ENCODE measurements around the gene ALG2.
"Not testable (repeated sequence)": the region's sequence is repeated elsewhere in the genome, so short reads cannot be mapped to it uniquely, and the experiment has no call there.

The ALG2 gene

GRCh38 chr9:99197124-99197630 is 24.6 kb downstream of the ALG2 start:
- H3K36me3 ChIP-seq (ENCODE audit: control insufficient read depth in 2 of 2, insufficient read depth in 2 of 2, low read length in 2 of 2), result no peaks in the 10 kb centered on the region
- no peak overlapping the region for H3K4me3 ChIP-seq (ENCODE audit: low read length in 2 of 2)
- H3K9me3 ChIP-seq (ENCODE audit: control insufficient read depth in 2 of 2, low read length in 2 of 2), result no peaks in the 10 kb centered on the region
- H3K9ac ChIP-seq (ENCODE audit: low read depth in 1 of 2, low read length in 2 of 2), result no peak overlapping the region
- no peak overlapping the region for H3K27ac ChIP-seq (ENCODE audit: low read depth in 2 of 2, low read length in 2 of 2)
- H3K27me3 ChIP-seq (ENCODE audit: control insufficient read depth in 2 of 2, insufficient read depth in 2 of 2, low read length in 2 of 2), result no peaks in the 10 kb centered on the region
- no peaks in the 10 kb centered on the region for H3K4me1 ChIP-seq (ENCODE audit: control insufficient read depth in 2 of 2, insufficient read depth in 2 of 2, low read length in 2 of 2)

GRCh38 chr9:99196484-99196883 is 25.3 kb downstream of the ALG2 start:
- H3K27ac ChIP-seq (ENCODE audit: low read depth in 2 of 2, low read length in 2 of 2); H3K4me1 ChIP-seq (ENCODE audit: control insufficient read depth in 2 of 2, insufficient read depth in 2 of 2, low read length in 2 of 2); H3K9me3 ChIP-seq (ENCODE audit: control insufficient read depth in 2 of 2, low read length in 2 of 2): not testable (repeated sequence)

DNA sequence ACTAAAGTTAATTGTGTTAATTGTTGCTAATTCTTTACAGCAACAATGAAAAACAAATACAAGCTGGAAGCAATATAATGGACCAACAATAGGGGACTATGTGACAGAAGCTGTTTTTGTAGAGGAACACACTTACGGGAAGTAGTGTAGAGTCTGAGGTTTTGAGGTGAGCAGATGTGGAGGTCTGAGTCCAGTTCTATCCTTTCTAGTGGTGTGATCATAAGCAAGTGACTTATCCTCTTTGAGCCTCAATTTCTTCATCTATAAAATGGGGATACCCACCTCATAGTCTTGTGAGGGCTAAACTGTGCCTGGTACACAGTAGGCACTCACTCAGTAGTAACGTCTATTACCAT is 28.3 kb downstream of the ALG2 start:
- Histone ChIP-seq H3K27me3 (ENCODE audit: control insufficient read depth in 2 of 2, insufficient read depth in 2 of 2, low read length in 2 of 2) (no peaks in the 10 kb centered on the region), H3K27ac (ENCODE audit: low read depth in 2 of 2, low read length in 2 of 2) (no peak overlapping the region), H3K4me3 (ENCODE audit: low read length in 2 of 2) (no peak overlapping the region), H3K9ac (ENCODE audit: low read depth in 1 of 2, low read length in 2 of 2) (no peak overlapping the region), H3K36me3 (ENCODE audit: control insufficient read depth in 2 of 2, insufficient read depth in 2 of 2, low read length in 2 of 2) (no peaks in the 10 kb centered on the region), H3K4me1 (ENCODE audit: control insufficient read depth in 2 of 2, insufficient read depth in 2 of 2, low read length in 2 of 2) (no peaks in the 10 kb centered on the region), H3K9me3 (ENCODE audit: control insufficient read depth in 2 of 2, low read length in 2 of 2) (no peaks in the 10 kb centered on the region)

More at GRCh38 chr9:99196484-99196883, 25.3 kb downstream of the ALG2 start:
- not testable (repeated sequence) for H3K27me3 ChIP-seq (ENCODE audit: control insufficient read depth in 2 of 2, insufficient read depth in 2 of 2, low read length in 2 of 2); H3K36me3 ChIP-seq (ENCODE audit: control insufficient read depth in 2 of 2, insufficient read depth in 2 of 2, low read length in 2 of 2); H3K4me3 ChIP-seq (ENCODE audit: low read length in 2 of 2); H3K9ac ChIP-seq (ENCODE audit: low read depth in 1 of 2, low read length in 2 of 2)

GRCh38 chr9:99192786-99193465 is 28.8 kb downstream of the ALG2 start:
- no peak overlapping the region for H3K27ac ChIP-seq (ENCODE audit: low read depth in 2 of 2, low read length in 2 of 2)
- no peaks in the 10 kb centered on the region for H3K9me3 ChIP-seq (ENCODE audit: control insufficient read depth in 2 of 2, low read length in 2 of 2)
- no peak overlapping the region for H3K4me3 ChIP-seq (ENCODE audit: low read length in 2 of 2)
- H3K4me1 ChIP-seq (ENCODE audit: control insufficient read depth in 2 of 2, insufficient read depth in 2 of 2, low read length in 2 of 2), result no peaks in the 10 kb centered on the region
- H3K36me3 ChIP-seq (ENCODE audit: control insufficient read depth in 2 of 2, insufficient read depth in 2 of 2, low read length in 2 of 2), result no peaks in the 10 kb centered on the region
- H3K9ac ChIP-seq (ENCODE audit: low read depth in 1 of 2, low read length in 2 of 2), result no peak overlapping the region
- H3K27me3 ChIP-seq (ENCODE audit: control insufficient read depth in 2 of 2, insufficient read depth in 2 of 2, low read length in 2 of 2), result no peaks in the 10 kb centered on the region

DNA sequence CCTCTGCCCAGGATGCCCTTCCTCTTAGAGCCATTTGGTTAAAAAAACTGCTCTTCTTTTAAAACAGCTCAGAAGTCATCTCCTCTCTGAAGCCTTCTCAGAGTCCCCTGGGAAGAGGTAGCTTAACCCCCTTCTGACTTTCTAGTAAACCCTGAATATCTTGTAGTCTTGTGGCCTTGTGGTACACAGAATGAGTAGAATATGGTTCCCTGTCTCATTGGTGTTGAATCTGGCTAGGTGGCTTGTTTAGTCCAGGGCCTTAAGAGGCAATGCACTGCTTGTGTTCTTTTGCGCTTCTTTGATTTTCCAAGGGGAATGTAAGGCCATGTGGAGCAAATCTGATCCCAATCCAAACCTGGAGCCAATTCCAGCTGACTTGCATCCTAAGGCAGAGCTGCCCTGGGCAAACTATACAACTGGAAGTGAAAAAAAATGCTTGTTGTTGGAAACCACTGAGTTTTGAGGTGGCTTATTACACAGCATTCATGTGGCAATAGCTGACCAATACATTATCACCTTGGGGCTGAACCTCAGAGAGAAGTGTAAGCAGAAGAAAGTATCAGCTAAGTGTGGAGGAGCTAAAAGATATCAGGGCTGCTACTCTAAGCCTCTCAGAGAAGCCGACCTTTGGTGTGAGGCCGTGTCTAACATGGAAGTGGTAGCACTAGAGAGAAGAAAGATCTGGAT is 31.0 kb downstream of the ALG2 start:
- H3K9me3 ChIP-seq (ENCODE audit: control insufficient read depth in 2 of 2, low read length in 2 of 2), result no peaks in the 10 kb centered on the region
- H3K9ac ChIP-seq (ENCODE audit: low read depth in 1 of 2, low read length in 2 of 2), result no peak overlapping the region
- no peaks in the 10 kb centered on the region for H3K4me1 ChIP-seq (ENCODE audit: control insufficient read depth in 2 of 2, insufficient read depth in 2 of 2, low read length in 2 of 2)
- H3K4me3 ChIP-seq (ENCODE audit: low read length in 2 of 2), result no peak overlapping the region
- no peak overlapping the region for H3K27ac ChIP-seq (ENCODE audit: low read depth in 2 of 2, low read length in 2 of 2)
- no peaks in the 10 kb centered on the region for H3K27me3 ChIP-seq (ENCODE audit: control insufficient read depth in 2 of 2, insufficient read depth in 2 of 2, low read length in 2 of 2)
- H3K36me3 ChIP-seq (ENCODE audit: control insufficient read depth in 2 of 2, insufficient read depth in 2 of 2, low read length in 2 of 2), result no peaks in the 10 kb centered on the region

GRCh38 chr9:99189887-99190596 is 31.7 kb downstream of the ALG2 start:
- no peaks in the 10 kb centered on the region for H3K36me3 ChIP-seq (ENCODE audit: control insufficient read depth in 2 of 2, insufficient read depth in 2 of 2, low read length in 2 of 2)
- H3K27ac ChIP-seq (ENCODE audit: low read depth in 2 of 2, low read length in 2 of 2), result no peak overlapping the region

DNA sequence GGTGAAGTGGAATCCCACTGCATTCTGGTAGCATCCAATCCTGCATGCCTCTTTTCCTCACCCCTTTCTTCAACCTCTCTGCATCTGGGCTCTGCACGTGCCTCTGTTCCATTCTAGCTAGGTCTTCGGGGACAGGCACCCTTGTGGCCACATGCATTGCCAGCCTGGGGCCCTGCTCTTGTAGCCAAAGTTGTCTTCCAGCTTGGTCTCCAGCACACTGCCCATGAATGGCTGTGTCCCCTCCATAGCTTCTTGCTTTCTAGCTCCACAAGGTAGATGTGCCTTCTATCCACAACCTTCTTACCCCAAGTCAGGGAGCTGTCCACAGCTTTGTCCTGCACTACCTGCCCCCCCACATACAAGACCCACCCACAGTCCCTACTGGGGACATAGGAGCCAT is 32.6 kb downstream of the ALG2 start:
- no peaks in the 10 kb centered on the region for H3K36me3 ChIP-seq (ENCODE audit: control insufficient read depth in 2 of 2, insufficient read depth in 2 of 2, low read length in 2 of 2)
- no peaks in the 10 kb centered on the region for H3K27me3 ChIP-seq (ENCODE audit: control insufficient read depth in 2 of 2, insufficient read depth in 2 of 2, low read length in 2 of 2)
- H3K9me3 ChIP-seq (ENCODE audit: control insufficient read depth in 2 of 2, low read length in 2 of 2), result no peaks in the 10 kb centered on the region
- no peak overlapping the region for H3K4me3 ChIP-seq (ENCODE audit: low read length in 2 of 2)
- H3K27ac ChIP-seq (ENCODE audit: low read depth in 2 of 2, low read length in 2 of 2), result no peak overlapping the region
- H3K9ac ChIP-seq (ENCODE audit: low read depth in 1 of 2, low read length in 2 of 2), result no peak overlapping the region
- H3K4me1 ChIP-seq (ENCODE audit: control insufficient read depth in 2 of 2, insufficient read depth in 2 of 2, low read length in 2 of 2), result peaks cover 0 to 5% of the 10 kb centered on the region in 2 donors

More at GRCh38 chr9:99189887-99190596, 31.7 kb downstream of the ALG2 start:
- peaks cover 0 to under 1% of the 10 kb centered on the region in 2 donors for H3K4me1 ChIP-seq (ENCODE audit: control insufficient read depth in 2 of 2, insufficient read depth in 2 of 2, low read length in 2 of 2)
- H3K27me3 ChIP-seq (ENCODE audit: control insufficient read depth in 2 of 2, insufficient read depth in 2 of 2, low read length in 2 of 2), result no peaks in the 10 kb centered on the region
- H3K9ac ChIP-seq (ENCODE audit: low read depth in 1 of 2, low read length in 2 of 2), result no peak overlapping the region
- H3K4me3 ChIP-seq (ENCODE audit: low read length in 2 of 2), result no peak overlapping the region
- no peaks in the 10 kb centered on the region for H3K9me3 ChIP-seq (ENCODE audit: control insufficient read depth in 2 of 2, low read length in 2 of 2)

DNA sequence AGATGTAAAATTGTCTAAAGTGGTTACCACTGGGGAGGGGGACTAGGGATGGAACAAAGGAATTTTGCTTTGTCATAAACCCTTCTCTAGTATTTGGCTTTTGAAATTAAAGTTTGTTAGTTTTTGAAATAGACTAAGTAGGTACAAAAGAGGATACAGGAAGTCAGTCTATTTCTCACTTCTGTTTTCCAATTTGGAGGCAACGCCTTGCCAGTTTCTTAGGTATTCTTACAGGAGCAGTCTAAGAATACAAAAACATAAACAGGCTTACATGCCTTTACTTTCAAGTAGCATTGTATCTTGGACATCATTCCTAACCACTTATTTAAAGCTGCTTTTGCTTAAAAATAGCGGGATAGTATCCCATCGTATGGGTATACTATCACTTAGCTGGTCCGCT is 34.4 kb downstream of the ALG2 start:
- Histone ChIP-seq H3K4me3 (ENCODE audit: low read length in 2 of 2) (no peak overlapping the region), H3K9ac (ENCODE audit: low read depth in 1 of 2, low read length in 2 of 2) (no peak overlapping the region), H3K4me1 (ENCODE audit: control insufficient read depth in 2 of 2, insufficient read depth in 2 of 2, low read length in 2 of 2) (peaks cover 0 to 5% of the 10 kb centered on the region in 2 donors), H3K9me3 (ENCODE audit: control insufficient read depth in 2 of 2, low read length in 2 of 2) (no peaks in the 10 kb centered on the region), H3K36me3 (ENCODE audit: control insufficient read depth in 2 of 2, insufficient read depth in 2 of 2, low read length in 2 of 2) (no peaks in the 10 kb centered on the region), H3K27me3 (ENCODE audit: control insufficient read depth in 2 of 2, insufficient read depth in 2 of 2, low read length in 2 of 2) (no peaks in the 10 kb centered on the region), H3K27ac (ENCODE audit: low read depth in 2 of 2, low read length in 2 of 2) (no peak overlapping the region)

DNA sequence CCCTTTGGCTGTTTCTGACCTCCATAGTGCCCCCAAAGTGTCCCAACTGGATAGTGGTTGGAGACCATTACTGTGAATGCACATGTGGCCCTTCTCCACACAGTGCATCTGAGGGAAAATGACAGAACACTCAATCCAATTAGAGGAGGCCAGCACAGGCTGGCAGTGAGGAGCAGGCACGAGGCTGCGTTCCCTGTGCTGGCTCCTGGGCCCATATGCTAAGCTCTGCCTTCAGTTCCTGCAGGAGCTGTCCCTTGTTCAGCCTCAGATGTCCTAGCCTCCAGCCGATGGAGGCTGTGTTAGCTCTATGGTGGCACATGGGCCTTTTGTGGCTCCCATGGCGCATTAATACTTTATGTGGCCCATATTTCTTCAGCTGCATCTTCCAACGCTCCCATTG is 35.8 kb downstream of the ALG2 start:
- peaks cover 0 to 5% of the 10 kb centered on the region in 2 donors for H3K4me1 ChIP-seq (ENCODE audit: control insufficient read depth in 2 of 2, insufficient read depth in 2 of 2, low read length in 2 of 2)
- no peaks in the 10 kb centered on the region for H3K36me3 ChIP-seq (ENCODE audit: control insufficient read depth in 2 of 2, insufficient read depth in 2 of 2, low read length in 2 of 2)
- H3K27ac ChIP-seq (ENCODE audit: low read depth in 2 of 2, low read length in 2 of 2), result no peak overlapping the region
- no peaks in the 10 kb centered on the region for H3K9me3 ChIP-seq (ENCODE audit: control insufficient read depth in 2 of 2, low read length in 2 of 2)
- H3K27me3 ChIP-seq (ENCODE audit: control insufficient read depth in 2 of 2, insufficient read depth in 2 of 2, low read length in 2 of 2), result no peaks in the 10 kb centered on the region
- no peak overlapping the region for H3K9ac ChIP-seq (ENCODE audit: low read depth in 1 of 2, low read length in 2 of 2)
- H3K4me3 ChIP-seq (ENCODE audit: low read length in 2 of 2), result no peak overlapping the region

GRCh38 chr9:99185348-99185632 is 36.5 kb downstream of the ALG2 start:
- no peak overlapping the region for H3K27ac ChIP-seq (ENCODE audit: low read depth in 2 of 2, low read length in 2 of 2)
- H3K9ac ChIP-seq (ENCODE audit: low read depth in 1 of 2, low read length in 2 of 2), result peak overlapping the region in 1 of 2 donors; percentile 28
- no peaks in the 10 kb centered on the region for H3K9me3 ChIP-seq (ENCODE audit: control insufficient read depth in 2 of 2, low read length in 2 of 2)
- H3K27me3 ChIP-seq (ENCODE audit: control insufficient read depth in 2 of 2, insufficient read depth in 2 of 2, low read length in 2 of 2), result no peaks in the 10 kb centered on the region
- H3K36me3 ChIP-seq (ENCODE audit: control insufficient read depth in 2 of 2, insufficient read depth in 2 of 2, low read length in 2 of 2), result no peaks in the 10 kb centered on the region
- peak overlapping the region in 1 of 2 donors; percentile 58 for H3K4me3 ChIP-seq (ENCODE audit: low read length in 2 of 2)
- H3K4me1 ChIP-seq (ENCODE audit: control insufficient read depth in 2 of 2, insufficient read depth in 2 of 2, low read length in 2 of 2), result peaks cover 0 to 5% of the 10 kb centered on the region in 2 donors
